RPMI7951 (cell line): ENCODE measurements around the gene ZDHHC19. TPM values are rescaled to one million over a fixed set of nuclear protein-coding genes. Genes with fewer than 3 reads are reported as not detected.
"Not testable (repeated sequence)": the region's sequence is repeated elsewhere in the genome, so short reads cannot be mapped to it uniquely, and the experiment has no call there.

ENCODE experiments used
- DNase-seq: peaks from one replicate; pipeline ENCODE4 v3.0.0-alpha.2; 2012; ENCODE audit warnings: low read depth
- total RNA-seq: library from RNA; depleted of rRNA; stranded (reverse); fragments of >200 nt; shearing (Covaris generic); gene quantifications from 2 replicates; pipeline ENCODE4 v1.2.3, GENCODE V29; 2014; rRNA removed

The ZDHHC19 gene
- not detected in 2 replicates for total RNA-seq

- DNase-seq = no peak
Observed at GRCh38 chr3:196210673-196211556, at the start of gene ZDHHC19. TSS of gene ZDHHC19 (minus strand) at chr3:196211400. CDS start at chr3:196211315, 85 bp downstream.

DNA sequence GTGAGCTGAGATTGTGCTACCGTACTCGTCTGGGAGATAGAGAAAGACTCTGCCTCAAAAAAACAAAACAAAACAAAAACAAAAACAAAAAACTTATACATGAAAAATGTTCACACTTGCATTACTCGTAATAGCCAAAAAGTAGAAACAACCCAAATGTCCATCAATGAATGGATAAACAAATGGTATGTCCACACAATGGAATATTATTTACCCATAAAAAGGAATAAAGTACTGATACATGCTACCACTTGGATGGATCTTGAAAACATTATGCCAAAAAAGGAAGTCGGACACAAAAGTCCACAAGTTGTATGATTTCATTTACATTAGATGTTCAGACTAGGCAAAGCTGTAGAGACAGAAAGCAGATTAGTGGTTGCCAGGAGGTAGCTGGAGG, 49.6 kb upstream of the ZDHHC19 start:
- DNase-seq = no peak

DNA sequence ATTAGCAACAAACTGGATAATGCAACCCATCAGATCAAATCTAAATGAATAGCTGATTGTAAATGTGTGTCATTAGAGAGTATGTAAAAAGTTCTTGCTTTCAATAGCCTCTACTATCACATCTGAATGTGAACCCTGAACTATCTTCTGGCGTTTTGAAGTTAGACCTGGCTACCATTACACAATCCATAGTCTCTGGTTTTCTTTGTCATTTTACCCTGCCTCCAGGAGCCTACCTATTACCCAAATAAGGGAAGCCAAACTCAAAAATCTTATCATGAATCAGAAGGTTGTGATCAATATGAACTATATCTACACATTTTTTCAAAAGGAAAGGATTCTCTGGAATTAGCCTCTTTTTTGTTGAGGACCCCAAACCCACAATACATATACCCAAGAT, 44.6 kb upstream of the ZDHHC19 start:
- no peak for DNase-seq

DNA sequence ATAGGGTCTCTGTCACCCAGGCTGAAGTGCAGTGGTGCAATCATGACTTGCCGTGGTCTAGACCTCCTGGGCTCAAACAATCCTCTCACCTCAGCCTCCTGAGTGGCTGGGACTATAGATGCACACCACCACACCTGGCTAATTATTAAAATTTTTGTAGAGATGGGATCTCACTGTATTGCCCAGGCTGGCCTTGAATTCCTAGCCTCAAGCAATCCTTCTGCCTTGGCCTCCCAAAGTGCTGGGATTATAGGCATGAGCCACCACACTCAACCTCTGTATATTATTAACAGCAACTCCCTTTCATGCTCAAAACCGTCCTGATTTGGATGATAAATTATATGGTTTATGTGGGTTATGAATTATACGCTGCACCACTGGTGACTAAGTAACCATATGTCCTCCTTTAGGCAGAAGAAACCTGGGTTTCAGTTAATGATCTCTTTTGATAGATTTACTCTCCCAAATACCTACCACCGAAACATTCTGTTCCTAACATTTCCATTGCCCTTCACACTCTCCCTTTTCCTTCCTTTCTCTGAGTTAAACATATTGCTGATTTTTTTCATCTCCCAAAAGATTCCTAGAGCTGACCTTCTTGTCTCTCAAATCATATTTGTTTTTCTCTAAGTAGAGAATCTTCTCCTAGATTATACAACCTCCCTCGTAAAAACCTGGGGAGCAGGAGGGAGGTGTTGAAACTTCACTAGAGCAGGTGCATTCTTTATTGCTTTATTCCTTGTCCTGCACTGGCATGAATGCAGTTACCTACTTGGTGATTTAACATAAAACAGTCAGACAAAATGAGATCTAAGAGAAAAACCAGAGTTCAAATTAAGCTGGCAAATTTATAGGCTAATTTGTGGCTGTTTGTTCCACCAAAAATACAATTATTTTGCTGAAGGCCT, 43.4 kb upstream of the ZDHHC19 start:
- no peak for DNase-seq

- DNase-seq = no peak
Observed at GRCh38 chr3:196251918-196252317, 40.7 kb upstream of the ZDHHC19 start.

DNA sequence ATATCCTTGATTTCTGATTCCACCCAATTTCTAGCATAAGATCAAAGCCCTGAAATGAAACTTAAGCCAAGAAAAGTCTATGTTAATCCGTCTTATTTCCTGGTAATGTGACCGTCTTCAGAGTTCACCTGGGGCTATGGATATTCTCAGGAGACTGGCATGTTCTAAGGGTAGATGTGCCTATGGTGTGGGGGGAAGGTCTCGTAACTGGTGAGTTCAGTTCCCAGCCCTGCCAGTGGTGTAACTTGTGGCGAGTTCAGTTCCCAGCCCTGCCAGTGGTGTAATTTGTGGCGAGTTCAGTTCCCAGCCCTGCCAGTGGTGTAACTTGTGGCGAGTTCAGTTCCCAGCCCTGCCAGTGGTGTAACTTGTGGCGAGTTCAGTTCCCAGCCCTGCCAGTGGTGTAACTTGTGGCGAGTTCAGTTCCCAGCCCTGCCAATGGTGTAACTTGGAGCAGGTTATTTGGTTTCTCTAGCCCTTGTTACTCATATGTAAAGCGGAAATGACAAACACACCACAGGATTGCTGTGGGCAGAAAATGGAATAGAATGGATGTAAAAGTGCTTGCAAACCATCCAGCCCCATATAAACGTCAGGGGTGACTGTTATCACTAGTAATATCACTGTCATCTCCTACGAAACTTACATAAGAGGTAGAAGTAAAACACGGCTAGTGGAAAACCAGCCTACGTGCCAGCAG, 35.6 kb upstream of the ZDHHC19 start:
- DNase-seq = peak; percentile 94

DNA sequence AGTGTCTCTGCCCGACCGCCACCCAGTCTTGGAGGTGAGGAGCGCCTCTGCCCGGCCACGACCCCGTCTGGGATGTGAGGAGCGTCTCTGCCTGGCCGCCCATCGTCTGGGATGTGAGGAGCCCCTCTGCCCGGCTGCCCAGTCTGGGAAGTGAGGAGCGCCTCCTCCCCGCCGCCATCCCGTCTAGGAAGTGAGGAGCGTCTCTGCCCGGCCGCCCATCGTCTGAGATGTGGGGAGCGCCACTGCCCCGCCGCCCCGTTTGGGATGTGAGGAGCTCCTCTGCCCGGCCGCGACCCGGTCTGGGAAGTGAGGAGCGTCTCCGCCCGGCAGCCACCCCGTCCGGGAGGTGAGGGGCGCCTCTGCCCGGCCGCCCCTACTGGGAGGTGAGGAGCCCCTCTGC, 33.0 kb upstream of the ZDHHC19 start:
- DNase-seq = not testable (repeated sequence)

- no peak for DNase-seq
Observed at GRCh38 chr3:196241704-196242103, 30.5 kb upstream of the ZDHHC19 start.

GRCh38 chr3:196240424-196240823, 29.2 kb upstream of the ZDHHC19 start:
- DNase-seq = no peak

DNA sequence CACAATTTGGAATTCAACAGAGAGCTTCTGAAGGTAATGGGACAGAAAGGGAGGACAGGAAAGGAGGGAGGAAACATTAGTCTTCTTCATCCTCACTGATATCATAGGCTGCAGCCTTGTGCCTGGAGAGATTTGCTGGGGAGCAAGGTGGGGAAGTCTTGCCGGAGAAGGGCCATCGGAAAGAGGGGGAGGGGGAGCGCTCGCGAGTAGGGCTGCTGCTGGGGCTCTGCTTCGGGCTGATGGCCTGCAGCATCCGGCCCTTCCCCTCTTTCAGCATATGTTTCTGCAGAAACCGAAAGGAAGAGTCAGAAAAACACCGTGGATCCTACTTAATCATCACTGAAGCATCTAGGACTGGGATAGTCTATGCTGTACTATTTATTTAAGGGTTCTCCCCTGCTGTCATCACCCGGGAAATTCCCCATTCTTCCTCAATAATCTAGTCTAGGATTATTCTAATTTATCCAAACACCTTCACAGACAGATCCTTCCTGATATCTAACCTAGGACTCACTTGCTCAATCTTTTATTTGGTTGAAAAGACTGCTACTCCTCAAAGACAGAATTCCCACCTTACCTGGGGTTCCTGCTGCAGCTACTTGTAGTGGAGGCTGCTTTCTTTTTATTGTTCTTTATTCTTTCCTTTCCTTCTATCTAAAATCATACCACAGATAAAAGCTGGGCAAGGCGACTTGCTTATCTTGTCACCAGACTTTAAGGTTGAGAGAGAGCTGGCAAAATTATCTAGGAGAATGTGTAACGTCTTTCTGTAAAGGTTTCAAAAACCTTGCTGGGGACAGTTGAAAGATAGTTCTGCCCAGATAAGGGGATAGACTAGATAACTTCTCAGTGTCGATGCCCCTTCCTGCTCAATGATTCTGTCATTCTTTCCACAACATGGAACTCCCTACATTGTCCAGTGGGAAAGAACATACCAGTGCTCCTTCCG, 27.7 kb upstream of the ZDHHC19 start:
- DNase-seq = no peak

DNA sequence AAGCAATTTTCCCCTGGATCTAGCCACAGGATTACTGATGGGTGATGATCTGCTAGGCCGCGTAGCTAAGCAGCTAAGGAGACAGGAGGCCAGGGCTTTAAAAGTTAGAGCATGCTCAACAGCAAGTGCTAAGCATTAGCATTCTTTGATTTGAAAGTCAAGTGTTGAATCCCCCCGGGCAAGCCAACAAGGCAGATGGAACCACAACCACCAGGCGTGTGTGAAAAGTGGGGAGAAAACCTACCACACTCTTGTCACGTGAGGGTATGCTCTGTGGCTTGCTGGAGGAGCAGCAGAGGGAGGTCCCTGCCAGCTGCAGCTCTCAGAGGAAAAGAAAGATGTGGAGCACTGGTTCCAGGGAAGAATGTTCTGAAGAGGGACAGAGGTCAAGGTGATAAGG, 26.0 kb upstream of the ZDHHC19 start:
- DNase-seq = no peak

GRCh38 chr3:196236223-196236622, 25.0 kb upstream of the ZDHHC19 start:
- DNase-seq = no peak

DNA sequence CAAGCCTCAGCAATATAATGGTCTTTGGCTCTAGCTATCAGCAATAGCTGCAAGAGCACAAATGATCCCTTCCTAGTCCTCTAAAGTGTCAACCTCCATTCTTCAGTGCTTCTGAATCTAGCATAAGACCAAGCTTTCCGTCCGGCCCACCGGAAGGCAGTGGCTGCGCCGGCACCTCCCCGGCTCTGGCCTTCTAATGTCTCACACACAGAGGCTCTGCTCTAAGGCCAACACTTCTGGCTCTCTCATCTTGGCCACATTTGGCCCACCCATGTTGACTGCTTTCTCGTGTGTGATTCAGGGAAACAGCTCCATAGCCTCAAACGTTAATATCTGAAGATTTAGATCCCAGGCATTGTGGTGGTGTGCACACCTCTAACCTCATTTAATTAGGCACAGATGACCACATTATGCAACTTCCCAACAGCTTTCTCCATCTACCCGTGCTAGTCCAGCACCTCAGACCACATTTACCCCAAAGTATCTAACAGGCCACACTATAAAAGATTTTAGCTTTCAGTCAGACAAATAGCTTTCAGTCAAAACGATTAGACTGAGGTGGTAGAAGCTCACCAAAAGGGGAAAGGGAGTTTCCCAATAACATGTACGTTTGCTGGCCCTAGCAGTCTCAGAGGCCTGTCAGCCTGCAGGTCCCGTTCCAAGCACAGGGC, 24.4 kb upstream of the ZDHHC19 start:
- no peak for DNase-seq

GRCh38 chr3:196232882-196233251, 21.7 kb upstream of the ZDHHC19 start:
- no peak for DNase-seq

DNA sequence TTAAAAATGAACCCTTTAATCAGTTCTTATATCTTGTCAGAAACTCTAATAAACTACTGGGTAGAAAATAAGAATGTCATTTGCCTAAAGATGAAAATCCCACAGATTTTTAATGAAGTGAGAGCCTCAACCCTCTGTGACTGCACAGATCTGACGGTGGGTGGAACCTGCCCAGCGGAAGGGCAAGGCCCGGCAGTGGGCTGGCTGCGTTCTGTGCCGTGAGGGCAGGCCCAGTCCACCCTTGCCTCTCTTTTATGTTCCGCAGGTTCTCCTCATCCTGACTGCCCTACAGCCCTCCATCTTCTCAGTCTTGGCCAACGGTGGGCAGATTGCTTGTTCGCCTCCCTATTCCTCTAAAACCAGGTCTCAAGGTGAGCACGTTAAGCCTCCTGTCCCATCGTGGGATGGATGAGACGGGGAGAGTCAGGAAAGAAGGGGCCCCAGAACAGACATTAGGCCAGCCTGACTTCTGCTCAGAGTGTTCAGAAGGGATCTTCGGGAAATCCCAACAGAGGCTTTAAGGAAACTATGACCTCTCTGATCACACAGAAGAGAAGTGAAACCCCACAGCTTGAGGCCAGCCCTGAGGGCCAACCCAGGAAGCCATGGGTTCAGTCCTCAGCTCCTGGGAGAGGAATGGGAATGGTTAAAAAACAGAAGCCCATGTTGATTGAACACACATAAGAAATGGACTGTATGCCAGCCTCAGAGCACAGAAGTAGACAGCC, 21.1 kb upstream of the ZDHHC19 start:
- no peak for DNase-seq

- DNase-seq = peak; percentile 23
Observed at GRCh38 chr3:196227629-196228493, 16.7 kb upstream of the ZDHHC19 start.

DNA sequence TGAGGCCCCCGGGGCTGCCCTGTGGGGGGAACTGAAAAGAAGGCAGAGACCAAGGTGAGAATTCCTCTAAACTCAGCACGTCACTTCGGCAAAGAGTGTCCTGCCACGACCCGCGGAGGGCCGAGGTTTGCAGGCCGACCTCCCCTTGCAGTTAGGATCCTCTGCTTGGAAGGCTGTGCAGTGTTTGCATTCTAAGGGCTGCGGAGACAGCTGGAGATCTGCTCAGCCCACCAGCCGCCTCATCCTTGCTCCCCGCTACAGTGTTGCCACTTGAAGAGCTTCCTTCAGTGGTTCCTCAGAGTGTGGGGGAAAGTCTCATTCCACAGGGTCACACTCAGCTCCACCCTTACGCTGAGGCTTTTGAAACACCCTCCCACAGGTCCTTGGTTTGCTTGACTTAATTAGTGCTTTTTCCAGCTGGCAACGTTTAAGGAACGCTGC, 15.9 kb upstream of the ZDHHC19 start:
- DNase-seq = no peak

DNA sequence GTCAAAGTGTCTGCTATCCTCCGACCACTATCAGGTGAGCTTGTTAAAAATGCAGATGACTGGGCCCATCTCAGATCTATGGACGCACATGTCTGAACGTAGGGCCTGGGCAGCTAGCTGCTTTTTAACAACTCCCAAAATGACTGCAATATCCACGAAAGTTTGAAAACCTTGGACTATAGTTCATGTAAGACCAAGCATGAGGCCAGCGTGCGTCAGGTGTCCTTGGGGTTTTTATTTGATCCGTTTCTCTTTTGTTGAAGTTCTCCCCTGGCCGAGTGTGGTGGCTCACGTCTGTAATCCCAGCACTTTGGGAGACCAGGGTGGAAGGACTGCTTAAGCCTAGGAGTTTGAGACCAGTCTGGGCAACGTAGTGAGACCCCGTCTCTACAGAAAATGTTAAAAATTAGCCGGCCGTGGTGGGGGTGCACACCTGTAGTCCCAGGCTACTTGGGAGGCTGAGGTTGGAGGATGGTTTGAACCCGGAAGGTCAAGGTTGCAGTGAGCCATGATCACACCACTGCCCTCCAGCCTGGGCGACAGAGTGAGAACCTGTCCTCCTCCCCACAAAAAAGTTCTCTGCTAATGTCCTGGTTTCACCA, 14.7 kb upstream of the ZDHHC19 start:
- no peak for DNase-seq
